Superior temporal gyrus (tissue), 1 donor: Measurements from ENCODE around the gene IDH3G.

Source experiments
- DNase-seq: peaks from one replicate; pipeline ENCODE4 v3.0.0-alpha.2; 2016; ENCODE audit errors: extremely low spot score

The IDH3G gene

GRCh38 chrX:153791104-153791852 lies 2.9 kb downstream of the IDH3G start:
- DNase-seq, result no peak

GRCh38 chrX:153789654-153790053 lies 4.5 kb downstream of the IDH3G start:
- DNase-seq, result no peak

GRCh38 chrX:153786669-153787068 lies 7.5 kb downstream of the IDH3G start:
- no peak for DNase-seq

GRCh38 chrX:153784325-153784967 lies 9.7 kb downstream of the IDH3G start:
- no peak for DNase-seq

GRCh38 chrX:153783378-153784013 lies 10.7 kb downstream of the IDH3G start:
- DNase-seq, result no peak

GRCh38 chrX:153782871-153783270 lies 11.3 kb downstream of the IDH3G start:
- DNase-seq, result no peak

- peak; percentile 33 for DNase-seq
Measured at GRCh38 chrX:153782313-153782712, 11.9 kb downstream of the IDH3G start.

- no peak for DNase-seq
Measured at GRCh38 chrX:153781428-153782047, 12.6 kb downstream of the IDH3G start.

GRCh38 chrX:153780678-153781427 lies 13.3 kb downstream of the IDH3G start, which contains the start of gene SRPK3:
Gene SRPK3 (plus strand): TSS chrX:153781041. CDS start chrX:153781087, 46 bp downstream.
- DNase-seq, result no peak

- no peak for DNase-seq
Measured at GRCh38 chrX:153779891-153780677, 14.1 kb downstream of the IDH3G start.

- no peak for DNase-seq
Measured at GRCh38 chrX:153778684-153779101, 15.5 kb downstream of the IDH3G start.

- no peak for DNase-seq
Measured at GRCh38 chrX:153778181-153778580, 16.0 kb downstream of the IDH3G start.

- DNase-seq, result no peak
Measured at GRCh38 chrX:153777261-153778090, 16.7 kb downstream of the IDH3G start.

GRCh38 chrX:153776611-153777045 lies 17.5 kb downstream of the IDH3G start:
- no peak for DNase-seq

GRCh38 chrX:153776120-153776599 lies 18.0 kb downstream of the IDH3G start:
- DNase-seq, result no peak

- no peak for DNase-seq
Measured at GRCh38 chrX:153775293-153776119, 18.7 kb downstream of the IDH3G start.

GRCh38 chrX:153774576-153775292 lies 19.4 kb downstream of the IDH3G start:
- DNase-seq, result no peak
